HEK293 (cell line): ENCODE data around the gene SIRPB1.

Source experiments
- CTCF ChIA-PET: fragments of 350-600 bp; formaldehyde crosslinking; extraction: SDS; loops from one replicate; lab custom pipeline; 2021; ENCODE audit warnings: antibody characterized with exemption; lab: Yijun Ruan, JAX
- POLR2A ChIA-PET: fragments of 300-600 bp; formaldehyde crosslinking; extraction: SDS; loops from one replicate; lab custom pipeline; 2020; ENCODE audit warnings: antibody characterized with exemption, inconsistent platforms; lab: Yijun Ruan, JAX
- H3K27ac ChIP-seq: fragments of 200-500 bp; sonication (Bioruptor generic); 2 replicates; pipeline ENCODE4 v1.5.1; 2014; ENCODE audit warnings: low read depth, low read length, control low read depth, inconsistent platforms; ENCODE audit errors: extremely low read depth
- H3K36me3 ChIP-seq, 2 experiments: fragments of 200-500 bp in 1 of 2; sonication (Bioruptor generic) in 1 of 2; 1 replicate in 1 of 2; 2 replicates in 1 of 2; pipeline ENCODE4 v1.5.1; 2014 to 2017; ENCODE audit warnings: inconsistent platforms in 2 of 2, low read length in 2 of 2; ENCODE audit not compliant: control insufficient read depth in 2 of 2, insufficient read depth in 1 of 2
- H3K4me1 ChIP-seq: fragments of 200-500 bp; sonication (Bioruptor generic); 2 replicates; pipeline ENCODE4 v1.5.1; 2014; ENCODE audit warnings: mild to moderate bottlenecking, low read length, inconsistent platforms; ENCODE audit not compliant: control insufficient read depth, insufficient read depth
- H3K4me3 ChIP-seq: 2 replicates; pipeline ENCODE4 v1.5.1; 2011; ENCODE audit warnings: low read depth, mild to moderate bottlenecking, control low read depth, low read length, moderate library complexity
- H3K9me3 ChIP-seq: fragments of 200-500 bp; sonication (Bioruptor generic); 2 replicates; pipeline ENCODE4 v1.5.1; 2014; ENCODE audit warnings: low read depth, low read length, inconsistent platforms; ENCODE audit not compliant: control insufficient read depth, insufficient read depth
- FEZF1 ChIP-seq: fragments of 450-650 bp; formaldehyde crosslinking; IDR thresholded peaks from 2 replicates; pipeline ENCODE4 v1.5.1; 2016; ENCODE audit warnings: missing biosample characterization, missing genetic modification characterization
- KLF17 ChIP-seq: fragments of 450-650 bp; formaldehyde crosslinking; IDR thresholded peaks from 2 replicates; pipeline ENCODE4 v1.5.1; 2016; ENCODE audit warnings: missing biosample characterization, missing genetic modification characterization
- PATZ1 ChIP-seq: fragments of 450-650 bp; formaldehyde crosslinking; IDR thresholded peaks from 2 replicates; pipeline ENCODE4 v1.5.1; 2016; ENCODE audit warnings: missing biosample characterization, missing genetic modification characterization
- RBAK ChIP-seq: fragments of 450-650 bp; formaldehyde crosslinking; IDR thresholded peaks from 2 replicates; pipeline ENCODE4 v1.5.1; 2016; ENCODE audit warnings: missing biosample characterization, missing genetic modification characterization
- TCF7L2 ChIP-seq: IDR thresholded peaks from 2 replicates; pipeline ENCODE4 v1.6.1; 2011; ENCODE audit warnings: low read depth, mild to moderate bottlenecking, inconsistent platforms, low read length, moderate library complexity, borderline replicate concordance
- TSHZ1 ChIP-seq: fragments of 450-650 bp; formaldehyde crosslinking; IDR thresholded peaks from 2 replicates; pipeline ENCODE4 v1.5.1; 2016; ENCODE audit warnings: missing biosample characterization, missing genetic modification characterization, borderline replicate concordance
- YY2 ChIP-seq: fragments of 450-650 bp; formaldehyde crosslinking; IDR thresholded peaks from 2 replicates; pipeline ENCODE4 v1.5.1; 2016; ENCODE audit warnings: missing biosample characterization, missing genetic modification characterization
- ZBTB17 ChIP-seq: fragments of 450-650 bp; formaldehyde crosslinking; IDR thresholded peaks from 2 replicates; pipeline ENCODE4 v1.5.1; 2016; ENCODE audit warnings: missing biosample characterization, missing genetic modification characterization
- ZNF121 ChIP-seq: fragments of 450-650 bp; formaldehyde crosslinking; IDR thresholded peaks from 2 replicates; pipeline ENCODE4 v1.5.1; 2016; ENCODE audit warnings: missing biosample characterization, missing genetic modification characterization
- ZNF133 ChIP-seq: fragments of 450-650 bp; formaldehyde crosslinking; IDR thresholded peaks from 2 replicates; pipeline ENCODE4 v1.5.1; 2016; ENCODE audit warnings: missing biosample characterization, missing genetic modification characterization
- ZNF239 ChIP-seq: fragments of 450-650 bp; formaldehyde crosslinking; IDR thresholded peaks from 2 replicates; pipeline ENCODE4 v1.5.1; 2016; ENCODE audit warnings: missing biosample characterization, missing genetic modification characterization
- ZNF354C ChIP-seq: fragments of 450-650 bp; formaldehyde crosslinking; IDR thresholded peaks from 2 replicates; pipeline ENCODE4 v1.5.1; 2016; ENCODE audit warnings: missing biosample characterization, missing genetic modification characterization, low read depth, borderline replicate concordance
- ZNF521 ChIP-seq: fragments of 450-650 bp; formaldehyde crosslinking; IDR thresholded peaks from 2 replicates; pipeline ENCODE4 v1.5.1; 2017; ENCODE audit warnings: missing biosample characterization, mild to moderate bottlenecking, missing genetic modification characterization
- ZNF544 ChIP-seq: fragments of 450-650 bp; formaldehyde crosslinking; IDR thresholded peaks from 2 replicates; pipeline ENCODE4 v1.5.0; 2017; ENCODE audit warnings: missing biosample characterization, missing genetic modification characterization
- ZNF555 ChIP-seq: fragments of 450-650 bp; formaldehyde crosslinking; conservative IDR thresholded peaks from 2 replicates; pipeline ENCODE4 v1.5.1; 2017; ENCODE audit warnings: missing biosample characterization, mild to moderate bottlenecking, missing genetic modification characterization, inconsistent platforms
- ZNF629 ChIP-seq: fragments of 450-650 bp; formaldehyde crosslinking; IDR thresholded peaks from 2 replicates; pipeline ENCODE4 v1.5.1; 2017; ENCODE audit warnings: missing biosample characterization, missing genetic modification characterization
- ZNF654 ChIP-seq: fragments of 450-650 bp; formaldehyde crosslinking; IDR thresholded peaks from 2 replicates; pipeline ENCODE4 v1.5.1; 2016; ENCODE audit warnings: low read depth, missing biosample characterization, missing genetic modification characterization
- ZNF704 ChIP-seq: fragments of 450-650 bp; formaldehyde crosslinking; IDR thresholded peaks from 2 replicates; pipeline ENCODE4 v1.5.1; 2016; ENCODE audit warnings: missing biosample characterization, missing genetic modification characterization
- ZNF76 ChIP-seq: fragments of 450-650 bp; formaldehyde crosslinking; IDR thresholded peaks from 2 replicates; pipeline ENCODE4; 2016; ENCODE audit warnings: low read depth, missing biosample characterization, missing genetic modification characterization, borderline replicate concordance
- TF ChIP-seq, protein P1 (sequence below): fragments of 450-650 bp; formaldehyde crosslinking; IDR thresholded peaks from 2 replicates; pipeline ENCODE4 v1.5.1; 2016; ENCODE audit warnings: missing biosample characterization, missing genetic modification characterization

SIRPB1 gene

GRCh38 chr20:1665345-1665744 lies 45.5 kb upstream of the SIRPB1 start:
- Histone ChIP-seq H3K9me3 (no peaks in the 10 kb centered on the region), H3K4me1 (no peaks in the 10 kb centered on the region), H3K27ac (no peak overlapping the region), H3K4me3 (no peak overlapping the region), H3K36me3 (no peaks in the 10 kb centered on the region)
- TF ChIP-seq ZNF704 (tag by site-specific recombination) (no peak), PATZ1 (no peak), ZNF521 (no peak)
- TF ChIP-seq, protein P1, sequence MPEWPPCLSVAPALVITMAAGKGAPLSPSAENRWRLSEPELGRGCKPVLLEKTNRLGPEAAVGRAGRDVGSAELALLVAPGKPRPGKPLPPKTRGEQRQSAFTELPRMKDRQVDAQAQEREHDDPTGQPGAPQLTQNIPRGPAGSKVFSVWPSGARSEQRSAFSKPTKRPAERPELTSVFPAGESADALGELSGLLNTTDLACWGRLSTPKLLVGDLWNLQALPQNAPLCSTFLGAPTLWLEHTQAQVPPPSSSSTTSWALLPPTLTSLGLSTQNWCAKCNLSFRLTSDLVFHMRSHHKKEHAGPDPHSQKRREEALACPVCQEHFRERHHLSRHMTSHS = no peak
- ChIA-PET POLR2A (no interaction called here), CTCF (no interaction called here)

DNA sequence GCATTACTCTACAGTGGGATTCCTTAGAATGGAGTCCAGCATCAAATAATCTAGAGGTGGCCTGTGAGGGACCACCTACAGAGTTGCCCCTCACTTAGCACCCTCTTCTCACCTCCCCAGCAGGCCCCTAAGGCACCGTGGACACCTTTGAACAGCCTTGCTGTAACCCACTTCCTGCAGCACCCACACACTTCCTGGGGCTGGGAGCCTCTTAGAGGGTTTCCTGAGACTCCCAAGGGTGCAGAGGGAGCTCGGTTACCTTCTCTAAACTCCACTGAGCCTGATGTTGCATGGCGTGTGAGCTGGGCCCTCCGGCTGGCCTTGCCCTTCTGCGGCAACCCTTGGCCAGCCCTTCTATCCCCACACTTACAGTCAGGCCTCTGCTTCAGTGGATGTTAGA lies 45.1 kb upstream of the SIRPB1 start:
- H3K27ac ChIP-seq = no peak overlapping the region
- no peak overlapping the region for H3K4me3 ChIP-seq
- CTCF ChIA-PET = interaction anchor here (0.9 kb wide), 1 partner anchor 12 kb away, joined by 3 read pairs; no protein-coding TSS in a partner anchor
- TF ChIP-seq ZNF121 (tag by site-specific recombination) = no peak
- no peak for TF ChIP-seq YY2
- TF ChIP-seq TSHZ1 (tag by site-specific recombination) = no peak
- no peak for TF ChIP-seq ZNF76 (tag by site-specific recombination)
- no peak for TF ChIP-seq ZNF555 (tag by site-specific recombination)
- TF ChIP-seq FEZF1 = no peak
- no peak for TF ChIP-seq KLF17 (tag by site-specific recombination)
- TF ChIP-seq ZNF654 (tag by site-specific recombination) = no peak
- no peak for TF ChIP-seq TCF7L2
- no peak for TF ChIP-seq ZNF544 (tag by site-specific recombination)
- no peak for TF ChIP-seq ZNF629 (tag by site-specific recombination)
- TF ChIP-seq ZNF354C = no peak
- no peak for TF ChIP-seq RBAK
- TF ChIP-seq ZNF239 (tag by site-specific recombination) = no peak
- no peak for TF ChIP-seq ZBTB17 (tag by site-specific recombination)
- no peak for TF ChIP-seq ZNF133 (tag by site-specific recombination)
- no peaks in the 10 kb centered on the region for H3K4me1 ChIP-seq
- H3K36me3 ChIP-seq = no peaks in the 10 kb centered on the region
- H3K9me3 ChIP-seq = no peaks in the 10 kb centered on the region
- POLR2A ChIA-PET = no interaction called here
